Retinal pigment epithelial cell (primary cell): ENCODE data around the gene LCK.
"Not testable (repeated sequence)": the region's sequence is repeated elsewhere in the genome, so short reads cannot be mapped to it uniquely, and the experiment has no call there.

Source experiments
- DNase-seq: peaks from one replicate; pipeline ENCODE4 v3.0.0-alpha.2; 2010; ENCODE audit warnings: low read depth
- H3K4me3 ChIP-seq: 2 replicates; pipeline ENCODE4 v1.5.1; 2011; ENCODE audit warnings: mild to moderate bottlenecking, low read length, control low read depth, moderate library complexity
- CTCF ChIP-seq: conservative IDR thresholded peaks from 2 replicates; pipeline ENCODE4 v1.5.1; 2011; ENCODE audit warnings: low read depth, low read length, control low read depth, inconsistent platforms

The LCK gene

GRCh38 chr1:32276032-32276782 lies 25.1 kb downstream of the LCK start:
- no peak overlapping the region for H3K4me3 ChIP-seq
- TF ChIP-seq CTCF = no peak
- no peak for DNase-seq

DNA sequence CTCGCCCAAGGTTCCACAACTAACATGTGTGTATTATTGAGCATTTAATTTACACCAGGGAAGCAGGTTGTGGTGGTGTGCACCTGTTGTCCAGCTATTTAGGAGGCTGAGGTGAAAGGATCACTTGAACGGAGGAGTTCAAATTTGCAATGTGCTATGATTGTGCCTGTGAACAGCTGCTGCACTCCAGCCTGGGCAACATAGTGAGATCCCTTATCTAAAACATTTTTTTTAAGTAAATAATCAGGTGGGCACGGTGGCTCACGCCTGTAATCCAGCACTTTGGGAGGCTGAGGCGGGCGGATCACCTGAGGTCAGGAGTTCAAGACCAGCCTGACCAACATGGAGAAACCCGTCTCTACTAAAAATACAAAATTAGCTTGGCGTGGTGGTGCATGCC lies 33.7 kb downstream of the LCK start:
- H3K4me3 ChIP-seq, DNase-seq: not testable (repeated sequence)

- no peak for TF ChIP-seq CTCF
- no peak for DNase-seq
- H3K4me3 ChIP-seq = no peak overlapping the region
Measured at GRCh38 chr1:32285658-32286057, 34.6 kb downstream of the LCK start.

GRCh38 chr1:32286763-32287162 lies 35.7 kb downstream of the LCK start:
- H3K4me3 ChIP-seq = no peak overlapping the region
- no peak for DNase-seq
- TF ChIP-seq CTCF = no peak

DNA sequence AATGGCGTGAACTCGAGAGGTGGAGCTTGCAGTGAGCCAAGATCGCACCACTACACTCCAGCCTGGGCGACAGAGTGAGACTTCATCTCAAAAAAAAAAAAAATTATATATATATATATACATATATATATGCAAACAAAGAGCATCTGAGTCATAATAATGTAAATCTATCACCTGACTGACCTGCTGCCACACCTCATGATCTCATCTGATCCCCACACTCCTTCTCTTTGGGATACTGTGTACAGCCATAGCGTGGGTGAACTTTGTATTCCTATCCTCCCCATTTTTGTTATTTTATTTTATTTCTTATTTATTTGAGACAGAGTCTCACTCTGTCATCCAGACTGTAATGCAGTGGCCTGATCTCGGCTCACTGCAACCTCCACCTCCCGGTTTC lies 38.2 kb downstream of the LCK start:
- no peak for TF ChIP-seq CTCF
- DNase-seq = no peak
- H3K4me3 ChIP-seq = no peak overlapping the region

DNA sequence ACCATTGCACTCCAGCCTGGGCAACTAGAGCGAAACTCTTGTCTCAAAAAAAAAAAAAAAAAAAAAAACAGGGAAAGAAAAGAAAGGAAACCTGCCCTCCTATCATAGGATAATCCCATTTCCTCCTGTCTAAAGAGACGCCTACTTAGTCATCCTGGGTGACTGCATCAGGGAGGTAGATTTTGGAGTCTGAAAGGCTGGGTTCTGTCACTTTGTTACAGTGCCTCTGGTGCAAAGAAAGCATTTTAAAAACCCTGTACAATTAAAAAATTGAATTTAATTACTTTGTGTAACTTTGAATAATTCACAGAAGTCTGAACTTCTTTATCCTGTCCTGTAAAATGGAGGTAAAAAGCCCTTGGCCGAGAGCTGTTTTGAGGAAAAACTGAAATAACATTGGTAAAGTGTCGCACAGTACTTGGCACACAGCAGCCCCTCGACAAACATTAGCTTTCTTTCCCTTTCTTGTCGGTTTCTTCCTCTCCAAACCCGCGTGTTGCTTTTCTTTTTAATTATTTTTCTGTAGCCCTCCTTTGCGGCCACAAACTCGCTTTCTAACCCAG lies 40.2 kb downstream of the LCK start:
- TF ChIP-seq CTCF = no peak
- peak overlapping the region; percentile 94 for H3K4me3 ChIP-seq
- DNase-seq = no peak

DNA sequence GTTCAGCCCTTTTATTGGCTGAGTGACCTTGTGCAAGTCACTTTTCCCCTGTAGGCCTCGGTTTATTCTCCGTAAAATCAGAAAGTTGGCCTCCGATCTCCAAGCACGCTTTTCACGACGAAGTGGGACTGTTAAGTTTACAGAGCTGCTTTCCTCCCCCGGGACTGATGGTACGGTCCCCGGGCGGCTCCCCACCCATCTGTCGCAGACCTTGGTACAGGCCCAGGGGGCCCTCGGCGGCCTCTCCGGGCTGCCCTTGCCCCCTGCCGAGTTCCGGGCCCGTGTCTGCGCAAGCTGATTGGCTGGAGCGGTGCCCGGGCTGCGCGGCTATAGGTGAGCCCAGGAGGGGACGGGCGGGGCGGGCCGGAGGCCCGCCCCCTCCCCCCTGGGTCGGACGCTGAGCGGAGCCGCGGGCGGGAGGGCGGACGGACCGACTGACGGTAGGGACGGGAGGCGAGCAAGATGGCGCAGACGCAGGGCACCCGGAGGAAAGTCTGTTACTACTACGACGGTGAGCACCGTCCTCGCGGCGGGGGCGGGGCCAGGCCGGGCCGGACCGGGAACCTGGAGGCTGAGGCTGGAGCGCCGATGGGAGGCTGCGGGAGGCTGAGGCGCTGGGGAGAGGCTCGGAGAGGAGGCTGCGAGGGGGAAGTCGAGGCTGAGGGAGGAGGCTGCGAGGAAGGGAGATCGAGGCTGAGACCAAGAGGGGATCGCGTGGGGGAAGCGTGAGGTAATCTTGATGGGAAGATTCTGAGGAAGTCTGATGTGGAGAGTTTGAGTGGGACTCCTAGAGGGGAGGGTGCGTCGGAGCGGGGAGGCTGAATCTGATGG lies 40.9 kb downstream of the LCK start, which contains the start of gene HDAC1:
Gene HDAC1 (plus strand): TSS at position 376 of the 831 bp plus-strand sequence. CDS start 87 bp downstream, at position 463.
- peak; percentile 79 for DNase-seq
- TF ChIP-seq CTCF = no peak
- peak within 1 kb of the TSS; percentile 94 for H3K4me3 ChIP-seq

DNA sequence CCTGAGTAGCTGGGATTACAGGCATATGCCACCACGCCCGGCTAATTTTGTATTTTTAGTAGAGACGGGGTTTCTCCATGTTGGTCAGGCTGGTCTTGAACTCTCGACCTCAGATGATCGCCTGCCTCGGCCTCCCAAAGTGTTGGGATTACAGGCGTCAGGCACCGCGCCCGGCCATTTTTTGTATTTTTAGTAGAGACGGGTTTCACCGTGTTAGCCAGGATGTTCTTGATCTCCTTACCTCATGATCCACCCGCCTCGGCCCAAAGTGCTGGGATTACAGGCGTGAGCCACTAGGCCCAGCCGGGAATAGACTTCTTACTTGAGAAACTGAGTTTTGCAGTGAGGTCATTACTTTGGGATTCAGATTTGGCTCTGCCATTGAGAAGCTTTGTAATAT lies 47.1 kb downstream of the LCK start:
- DNase-seq, H3K4me3 ChIP-seq: not testable (repeated sequence)
